ENCODE results near the gene SPHKAP.

- TF ChIP-seq, protein P1, sequence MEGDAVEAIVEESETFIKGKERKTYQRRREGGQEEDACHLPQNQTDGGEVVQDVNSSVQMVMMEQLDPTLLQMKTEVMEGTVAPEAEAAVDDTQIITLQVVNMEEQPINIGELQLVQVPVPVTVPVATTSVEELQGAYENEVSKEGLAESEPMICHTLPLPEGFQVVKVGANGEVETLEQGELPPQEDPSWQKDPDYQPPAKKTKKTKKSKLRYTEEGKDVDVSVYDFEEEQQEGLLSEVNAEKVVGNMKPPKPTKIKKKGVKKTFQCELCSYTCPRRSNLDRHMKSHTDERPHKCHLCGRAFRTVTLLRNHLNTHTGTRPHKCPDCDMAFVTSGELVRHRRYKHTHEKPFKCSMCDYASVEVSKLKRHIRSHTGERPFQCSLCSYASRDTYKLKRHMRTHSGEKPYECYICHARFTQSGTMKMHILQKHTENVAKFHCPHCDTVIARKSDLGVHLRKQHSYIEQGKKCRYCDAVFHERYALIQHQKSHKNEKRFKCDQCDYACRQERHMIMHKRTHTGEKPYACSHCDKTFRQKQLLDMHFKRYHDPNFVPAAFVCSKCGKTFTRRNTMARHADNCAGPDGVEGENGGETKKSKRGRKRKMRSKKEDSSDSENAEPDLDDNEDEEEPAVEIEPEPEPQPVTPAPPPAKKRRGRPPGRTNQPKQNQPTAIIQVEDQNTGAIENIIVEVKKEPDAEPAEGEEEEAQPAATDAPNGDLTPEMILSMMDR (IDR thresholded peaks at IDR 0.05), result no peak
- TF ChIP-seq POLR2A (IDR thresholded peaks at IDR 0.05), result no peak
Observed at GRCh38 chr2:228084717-228085116, 96.8 kb downstream of the SPHKAP start.
